Epithelial cell of proximal tubule (primary cell): ENCODE results near the gene MYO10. TPM values are rescaled to one million over a fixed set of nuclear protein-coding genes. Genes with fewer than 3 reads are reported as not detected.
"Not testable (repeated sequence)": the region's sequence is repeated elsewhere in the genome, so short reads cannot be mapped to it uniquely, and the experiment has no call there.

Experiments used
- DNase-seq: peaks from one replicate; pipeline ENCODE4 v3.0.0-alpha.2; 2011; ENCODE audit warnings: low read depth
- H3K4me3 ChIP-seq: 2 replicates; pipeline ENCODE4 v1.5.1; 2011; ENCODE audit warnings: low read depth, mild to moderate bottlenecking, low read length
- total RNA-seq: library from RNA; depleted of rRNA; stranded (reverse); fragments of >200 nt; gene quantifications from 2 replicates; pipeline ENCODE4 v1.2.3, GENCODE V29; 2015
- TF ChIP-seq, protein P1 (sequence below): conservative IDR thresholded peaks from 2 replicates; pipeline ENCODE4 v1.5.1; 2012; ENCODE audit warnings: low read depth, mild to moderate bottlenecking, low read length

MYO10 gene
- total RNA-seq, 1 donor from 2014 or later, result 31.5 TPM

DNA sequence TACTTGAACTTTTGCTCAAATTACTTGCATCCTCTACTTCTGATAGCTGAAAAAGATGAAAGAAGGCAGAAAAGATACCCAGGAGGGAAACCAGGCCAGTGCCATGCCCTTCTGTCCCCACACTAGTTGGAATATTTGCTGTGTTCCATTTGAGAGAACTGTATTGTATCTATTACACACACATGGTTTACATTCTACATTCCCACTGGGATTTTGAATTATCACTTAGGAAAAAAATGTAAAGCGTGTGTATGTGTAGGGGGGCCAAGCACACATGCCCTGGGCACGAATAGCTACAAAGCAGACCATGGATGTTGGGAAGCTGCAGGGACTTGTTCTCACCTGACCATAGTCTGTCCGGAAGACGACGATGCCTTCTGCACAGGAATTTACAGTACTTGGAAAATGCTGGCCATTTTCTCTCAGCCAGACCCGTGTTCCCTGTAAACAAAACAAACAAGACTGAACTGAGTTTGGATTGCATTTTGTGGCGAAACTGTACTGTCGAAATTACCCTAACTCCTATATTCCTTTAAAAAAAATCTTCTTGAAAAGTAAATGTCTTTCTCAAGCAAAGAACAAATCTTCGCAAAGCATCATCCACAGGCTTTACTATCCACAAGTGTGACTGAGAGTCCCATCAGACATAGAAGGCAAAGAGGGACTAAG is 58.7 kb downstream of the MYO10 start:
- TF ChIP-seq, protein P1, sequence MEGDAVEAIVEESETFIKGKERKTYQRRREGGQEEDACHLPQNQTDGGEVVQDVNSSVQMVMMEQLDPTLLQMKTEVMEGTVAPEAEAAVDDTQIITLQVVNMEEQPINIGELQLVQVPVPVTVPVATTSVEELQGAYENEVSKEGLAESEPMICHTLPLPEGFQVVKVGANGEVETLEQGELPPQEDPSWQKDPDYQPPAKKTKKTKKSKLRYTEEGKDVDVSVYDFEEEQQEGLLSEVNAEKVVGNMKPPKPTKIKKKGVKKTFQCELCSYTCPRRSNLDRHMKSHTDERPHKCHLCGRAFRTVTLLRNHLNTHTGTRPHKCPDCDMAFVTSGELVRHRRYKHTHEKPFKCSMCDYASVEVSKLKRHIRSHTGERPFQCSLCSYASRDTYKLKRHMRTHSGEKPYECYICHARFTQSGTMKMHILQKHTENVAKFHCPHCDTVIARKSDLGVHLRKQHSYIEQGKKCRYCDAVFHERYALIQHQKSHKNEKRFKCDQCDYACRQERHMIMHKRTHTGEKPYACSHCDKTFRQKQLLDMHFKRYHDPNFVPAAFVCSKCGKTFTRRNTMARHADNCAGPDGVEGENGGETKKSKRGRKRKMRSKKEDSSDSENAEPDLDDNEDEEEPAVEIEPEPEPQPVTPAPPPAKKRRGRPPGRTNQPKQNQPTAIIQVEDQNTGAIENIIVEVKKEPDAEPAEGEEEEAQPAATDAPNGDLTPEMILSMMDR, result no peak
- DNase-seq, result no peak
- no peak overlapping the region for H3K4me3 ChIP-seq

DNA sequence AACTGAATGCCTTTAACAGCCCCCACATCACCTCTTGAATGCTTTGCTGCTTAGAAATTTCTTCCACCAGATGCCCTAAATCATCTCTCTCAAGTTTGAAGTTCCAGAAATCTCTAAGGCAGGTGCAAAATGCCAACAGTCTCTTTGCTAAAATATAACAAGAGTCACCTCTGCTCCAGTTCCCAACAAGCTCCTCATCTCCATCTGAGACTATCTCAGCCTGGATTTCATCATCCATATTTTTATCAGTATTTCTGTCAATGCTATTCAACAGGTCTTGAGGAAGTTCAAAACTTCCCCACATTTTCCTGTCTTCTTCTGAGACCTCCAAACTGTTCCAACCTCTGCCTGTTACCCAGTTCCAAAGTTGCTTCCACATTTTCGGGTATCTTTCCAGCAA is 61.7 kb downstream of the MYO10 start:
- not testable (repeated sequence) for DNase-seq, H3K4me3 ChIP-seq

DNA sequence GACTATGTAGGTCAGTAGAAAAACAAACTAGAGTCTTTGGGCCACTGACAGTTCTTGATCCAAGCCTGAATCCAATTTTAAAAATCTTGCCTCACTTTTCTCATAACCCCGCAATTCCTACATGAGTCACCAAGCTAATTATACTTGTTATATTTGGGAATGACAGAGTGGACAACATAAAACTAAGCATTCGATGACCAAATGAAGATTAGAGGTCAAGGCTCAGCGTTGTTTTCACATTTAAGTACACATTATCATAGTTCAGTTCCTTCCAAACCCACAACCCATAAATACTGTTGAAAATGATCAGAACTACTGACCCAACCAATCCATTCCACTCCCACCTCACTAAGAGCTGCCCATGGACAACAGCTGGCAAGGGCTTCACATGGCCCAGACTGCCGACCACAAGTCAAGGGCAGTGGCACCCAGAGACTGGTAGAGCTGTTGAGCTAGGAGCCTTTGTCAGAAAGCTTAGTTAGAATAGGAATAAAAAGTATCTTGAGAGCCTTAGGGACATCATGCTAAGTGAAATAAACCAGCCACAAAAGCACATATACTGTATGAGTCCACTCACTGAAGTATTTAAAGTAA is 64.2 kb downstream of the MYO10 start:
- DNase-seq, result no peak
- H3K4me3 ChIP-seq, result no peak overlapping the region

DNA sequence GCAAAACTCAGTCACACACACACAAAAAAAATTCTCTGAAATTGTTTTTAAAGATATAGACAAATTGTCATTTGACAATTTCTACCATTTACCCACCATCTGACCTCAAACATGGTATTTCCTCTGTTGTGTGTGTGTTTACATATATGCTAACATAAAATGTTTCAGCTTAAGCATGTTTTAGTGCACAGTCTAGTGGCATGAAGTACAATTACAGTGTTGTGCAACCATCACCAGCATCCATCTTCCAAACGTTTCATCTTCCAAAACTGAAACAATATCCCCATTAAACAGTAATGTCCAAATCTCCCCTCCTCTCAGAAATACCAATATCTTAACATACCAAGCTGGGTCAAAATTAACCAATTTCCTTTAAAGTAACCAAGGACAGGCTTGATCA is 65.2 kb downstream of the MYO10 start:
- TF ChIP-seq, protein P1, result no peak
- H3K4me3 ChIP-seq, result no peak overlapping the region
- no peak for DNase-seq

More for the DNA sequence above, 64.2 kb downstream of the MYO10 start:
- TF ChIP-seq, protein P1, result no peak

DNA sequence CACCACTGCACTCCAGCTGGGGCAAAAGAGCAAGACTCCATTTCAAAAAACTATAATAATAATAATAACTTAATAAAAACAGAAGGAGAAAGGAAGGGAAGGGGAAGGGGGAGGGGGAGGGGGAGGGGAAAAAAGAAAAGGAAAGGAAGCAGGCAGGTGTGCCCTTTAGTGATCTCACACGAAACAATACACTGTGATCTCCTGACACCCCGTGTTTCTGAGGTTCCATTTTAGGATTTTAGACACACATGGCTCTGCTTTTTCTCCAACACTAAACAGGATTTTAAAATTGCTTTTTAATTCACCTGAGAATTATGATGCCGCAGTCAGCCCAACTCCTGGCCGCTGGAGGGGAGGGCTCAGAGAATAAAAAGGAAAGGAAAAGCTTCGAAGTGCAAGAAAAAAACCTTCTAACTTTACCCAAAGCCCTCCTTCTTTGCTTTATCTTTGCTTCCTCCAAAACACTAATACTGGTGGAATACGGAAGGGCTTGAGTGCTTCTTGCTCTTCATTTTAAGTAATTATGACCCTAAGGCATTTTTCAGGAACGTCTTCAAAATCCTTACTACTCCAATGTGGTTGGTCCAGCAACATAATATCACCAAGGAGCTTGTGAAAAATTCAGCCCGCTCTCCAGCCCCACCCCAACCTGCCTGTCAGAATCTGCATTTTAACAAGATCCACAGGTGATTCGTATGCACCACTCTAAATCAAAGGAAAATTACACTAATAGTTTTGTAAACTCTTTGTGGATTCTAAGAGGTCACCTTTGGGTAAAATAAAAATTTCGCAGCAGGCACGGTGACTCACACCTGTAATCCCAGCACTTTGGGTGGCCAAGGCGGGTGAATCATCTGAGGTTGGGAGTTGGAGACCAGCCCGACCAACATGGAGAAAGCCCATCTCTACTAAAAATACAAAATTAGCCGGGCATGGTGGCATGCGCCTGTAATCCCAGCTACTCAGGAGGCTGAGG is 66.0 kb downstream of the MYO10 start:
- H3K4me3 ChIP-seq, result no peak overlapping the region
- no peak for DNase-seq
- TF ChIP-seq, protein P1, result no peak

DNA sequence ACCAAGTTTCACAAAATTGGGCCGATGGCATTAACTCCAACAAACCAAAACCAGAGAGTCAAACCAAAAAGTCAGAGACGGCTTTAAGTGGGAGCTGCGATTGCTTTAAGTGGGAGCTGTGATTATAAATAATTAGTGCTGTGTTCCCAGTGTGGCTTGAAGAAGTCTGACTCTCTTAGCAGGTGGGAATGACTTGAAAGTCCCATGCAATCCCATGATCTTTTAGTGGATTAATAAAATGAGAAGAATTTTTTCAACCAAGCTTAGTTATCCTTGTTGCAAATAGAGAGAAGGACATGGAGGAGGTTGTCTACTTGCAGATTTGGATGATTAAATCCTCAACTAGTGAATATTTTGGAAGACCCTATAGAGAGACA is 68.5 kb downstream of the MYO10 start:
- TF ChIP-seq, protein P1, result no peak
- DNase-seq, result no peak
- H3K4me3 ChIP-seq, result no peak overlapping the region
